IMR-90 (cell line): ENCODE results near the gene ADAMTSL1.

Experiments used
- CHD1 ChIP-seq: IDR thresholded peaks from 2 replicates; pipeline ENCODE4 v1.6.1; 2012; ENCODE audit warnings: low read depth, low read length, improper control_type of control experiment
- CTCF ChIP-seq: conservative IDR thresholded peaks from 2 replicates; pipeline ENCODE4 v1.5.1; 2012; ENCODE audit warnings: mild to moderate bottlenecking, low read depth, low read length, improper control_type of control experiment

DNA sequence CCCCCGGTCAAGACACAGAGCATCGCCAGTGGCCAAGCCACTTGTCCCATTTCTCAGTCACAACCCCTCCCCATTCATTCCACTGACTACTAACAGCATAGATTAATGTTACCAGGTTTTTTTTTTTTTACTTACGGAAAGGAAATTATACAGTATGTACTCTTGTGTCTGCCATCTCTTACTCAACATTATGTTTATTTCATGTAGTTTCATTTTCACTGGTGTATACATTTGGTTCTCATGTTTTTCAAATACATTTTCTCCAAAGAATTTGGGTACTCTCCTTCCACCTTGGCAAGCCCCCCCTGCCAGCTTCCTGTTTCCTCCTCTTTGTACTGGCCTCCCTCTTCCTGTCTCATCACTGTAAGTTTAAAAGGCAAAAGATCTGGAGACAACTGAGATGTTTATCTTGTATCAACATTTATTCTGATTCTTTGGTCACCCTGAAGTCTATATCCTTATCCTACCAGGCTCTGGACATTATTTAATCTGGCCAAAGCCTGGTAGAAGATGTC, 351.8 kb downstream of the ADAMTSL1 start:
- TF ChIP-seq CHD1 (no peak), CTCF (no peak)
